ENCODE data around the gene MDFI. TPM values are rescaled to one million over a fixed set of nuclear protein-coding genes. Genes with fewer than 3 reads are reported as not detected.

The MDFI gene
- total RNA-seq, 1 donor from 2014 or later, result not detected

DNA sequence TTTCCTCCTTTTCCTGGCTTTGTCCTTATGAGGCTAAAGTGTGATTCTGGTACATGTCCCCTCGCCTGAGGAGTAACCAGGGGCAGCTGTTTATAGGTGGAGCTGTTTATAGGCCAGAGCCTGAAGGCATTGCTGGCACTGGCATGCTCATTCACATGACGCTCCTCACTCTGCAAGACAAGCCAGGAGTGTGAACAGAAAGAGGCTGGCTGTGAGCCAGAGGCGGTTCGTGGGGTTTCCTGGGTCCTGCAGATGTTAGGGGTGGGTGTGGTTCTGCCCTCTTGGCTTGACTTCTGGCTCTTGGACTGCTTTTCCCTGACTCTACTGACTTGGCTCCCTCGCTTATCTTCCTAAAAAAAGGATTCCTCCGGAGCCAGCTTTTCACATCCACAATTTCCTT, 12.8 kb upstream of the MDFI start:
- Mint-ChIP-seq H3K9me3 (peaks cover 6% of the 10 kb centered on the region), H3K36me3 (ENCODE audit: low read depth) (no peaks in the 10 kb centered on the region), H3K27ac (no peak overlapping the region), H3K27me3 (peaks cover 10% of the 10 kb centered on the region), H3K4me3 (no peak overlapping the region), H3K4me1 (no peaks in the 10 kb centered on the region)
- ChIA-PET CTCF (interaction anchor here (0.6 kb wide), 1 partner anchor 33 kb away, joined by 3 read pairs; no protein-coding TSS in a partner anchor), POLR2A (no interaction called here)
- intact Hi-C loops (cut with micrococcal nuclease), result no loop called here
- TF ChIP-seq, protein P1, sequence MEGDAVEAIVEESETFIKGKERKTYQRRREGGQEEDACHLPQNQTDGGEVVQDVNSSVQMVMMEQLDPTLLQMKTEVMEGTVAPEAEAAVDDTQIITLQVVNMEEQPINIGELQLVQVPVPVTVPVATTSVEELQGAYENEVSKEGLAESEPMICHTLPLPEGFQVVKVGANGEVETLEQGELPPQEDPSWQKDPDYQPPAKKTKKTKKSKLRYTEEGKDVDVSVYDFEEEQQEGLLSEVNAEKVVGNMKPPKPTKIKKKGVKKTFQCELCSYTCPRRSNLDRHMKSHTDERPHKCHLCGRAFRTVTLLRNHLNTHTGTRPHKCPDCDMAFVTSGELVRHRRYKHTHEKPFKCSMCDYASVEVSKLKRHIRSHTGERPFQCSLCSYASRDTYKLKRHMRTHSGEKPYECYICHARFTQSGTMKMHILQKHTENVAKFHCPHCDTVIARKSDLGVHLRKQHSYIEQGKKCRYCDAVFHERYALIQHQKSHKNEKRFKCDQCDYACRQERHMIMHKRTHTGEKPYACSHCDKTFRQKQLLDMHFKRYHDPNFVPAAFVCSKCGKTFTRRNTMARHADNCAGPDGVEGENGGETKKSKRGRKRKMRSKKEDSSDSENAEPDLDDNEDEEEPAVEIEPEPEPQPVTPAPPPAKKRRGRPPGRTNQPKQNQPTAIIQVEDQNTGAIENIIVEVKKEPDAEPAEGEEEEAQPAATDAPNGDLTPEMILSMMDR (IDR thresholded peaks at IDR 0.05), result no peak
- DNase-seq (no peak), ATAC-seq (ENCODE audit: low read depth) (no peak)

DNA sequence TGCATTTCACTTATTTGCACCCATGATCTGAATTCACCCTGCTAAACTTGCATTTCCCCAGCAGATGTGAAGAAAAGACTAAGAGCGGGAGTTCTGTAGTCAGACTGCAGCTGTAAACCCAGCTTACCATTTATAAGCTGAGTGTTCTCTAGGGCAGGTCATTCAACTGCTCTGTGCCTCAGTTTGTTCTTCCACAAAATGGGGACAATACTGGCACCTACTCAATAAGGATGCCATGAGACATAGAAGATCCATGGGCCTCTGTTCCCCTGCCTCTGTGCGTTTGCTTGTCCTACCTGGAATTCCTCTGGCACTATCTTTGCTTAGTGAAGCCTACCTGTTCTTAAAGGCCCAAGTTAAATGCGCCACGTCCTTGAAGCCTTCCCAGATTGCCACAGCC, 12.2 kb upstream of the MDFI start:
- Mint-ChIP-seq H3K9me3 (peaks cover 4% of the 10 kb centered on the region), H3K4me1 (no peaks in the 10 kb centered on the region), H3K4me3 (no peak overlapping the region), H3K36me3 (ENCODE audit: low read depth) (no peaks in the 10 kb centered on the region), H3K27me3 (peaks cover 8% of the 10 kb centered on the region), H3K27ac (no peak overlapping the region)
- intact Hi-C loops (cut with micrococcal nuclease), result no loop called here
- TF ChIP-seq, protein P1 (IDR thresholded peaks at IDR 0.05), result no peak
- ChIA-PET POLR2A (no interaction called here), CTCF (no interaction called here)
- no peak for ATAC-seq (ENCODE audit: low read depth)
- no peak for DNase-seq

DNA sequence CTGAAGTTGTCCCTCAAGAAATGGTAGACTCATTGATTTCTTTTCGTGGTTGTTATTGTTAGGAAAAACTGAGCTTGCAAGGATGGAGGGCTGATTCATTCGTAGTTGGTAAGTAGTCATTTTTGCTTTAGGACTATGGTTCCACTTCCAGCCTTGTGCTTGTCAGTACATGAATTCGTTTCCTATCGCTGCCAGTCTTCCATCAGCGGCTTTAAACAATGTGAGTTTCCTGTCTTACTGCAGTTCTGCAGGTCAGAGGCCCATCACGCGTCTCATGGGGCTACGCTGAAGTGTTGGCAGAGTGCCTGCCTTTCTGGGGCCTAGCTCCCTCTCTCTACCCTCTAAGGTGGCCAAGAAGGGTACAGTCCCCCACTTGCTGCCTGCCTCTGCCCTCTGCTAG, 11.4 kb upstream of the MDFI start:
- ChIA-PET CTCF (no interaction called here), POLR2A (no interaction called here)
- Mint-ChIP-seq H3K36me3 (ENCODE audit: low read depth) (no peaks in the 10 kb centered on the region), H3K4me3 (no peak overlapping the region), H3K27ac (no peak overlapping the region), H3K9me3 (no peaks in the 10 kb centered on the region), H3K4me1 (no peaks in the 10 kb centered on the region), H3K27me3 (peaks cover 14% of the 10 kb centered on the region)
- TF ChIP-seq, protein P1 (IDR thresholded peaks at IDR 0.05), result no peak
- intact Hi-C loops (cut with micrococcal nuclease), result no loop called here
- DNase-seq (no peak), ATAC-seq (ENCODE audit: low read depth) (no peak)

DNA sequence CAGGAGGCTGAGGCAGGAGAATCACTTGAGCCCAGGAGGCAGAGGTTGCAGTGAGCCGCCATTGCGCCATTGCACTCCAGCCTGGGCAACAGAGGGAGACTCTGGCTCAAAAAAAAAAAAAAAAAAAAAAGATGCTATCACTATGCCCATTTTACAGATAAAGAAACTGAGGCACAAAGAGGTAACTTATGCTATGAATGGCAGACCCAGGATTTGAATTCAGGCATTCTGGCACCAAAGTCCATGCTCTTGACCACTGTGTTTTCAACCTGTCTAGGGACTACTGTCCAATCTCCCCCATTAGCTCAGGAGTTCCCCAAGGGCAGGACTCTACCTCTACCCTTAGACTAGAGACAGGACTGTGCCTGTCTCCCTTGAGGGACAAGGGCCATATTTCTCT, 9.1 kb upstream of the MDFI start:
- TF ChIP-seq, protein P1 (IDR thresholded peaks at IDR 0.05), result no peak
- Mint-ChIP-seq H3K36me3 (ENCODE audit: low read depth) (no peaks in the 10 kb centered on the region), H3K9me3 (no peaks in the 10 kb centered on the region), H3K27ac (no peak overlapping the region), H3K4me1 (no peaks in the 10 kb centered on the region), H3K4me3 (no peak overlapping the region), H3K27me3 (peaks cover 17% of the 10 kb centered on the region)
- ChIA-PET CTCF (no interaction called here), POLR2A (interaction anchor here (0.5 to 0.7 kb wide), 3 partner anchors 31 to 843 kb away, joined by 5 to 9 read pairs (median 6); no protein-coding TSS in a partner anchor)
- no peak for ATAC-seq (ENCODE audit: low read depth)
- intact Hi-C loops (cut with micrococcal nuclease), result no loop called here
- DNase-seq, result no peak

DNA sequence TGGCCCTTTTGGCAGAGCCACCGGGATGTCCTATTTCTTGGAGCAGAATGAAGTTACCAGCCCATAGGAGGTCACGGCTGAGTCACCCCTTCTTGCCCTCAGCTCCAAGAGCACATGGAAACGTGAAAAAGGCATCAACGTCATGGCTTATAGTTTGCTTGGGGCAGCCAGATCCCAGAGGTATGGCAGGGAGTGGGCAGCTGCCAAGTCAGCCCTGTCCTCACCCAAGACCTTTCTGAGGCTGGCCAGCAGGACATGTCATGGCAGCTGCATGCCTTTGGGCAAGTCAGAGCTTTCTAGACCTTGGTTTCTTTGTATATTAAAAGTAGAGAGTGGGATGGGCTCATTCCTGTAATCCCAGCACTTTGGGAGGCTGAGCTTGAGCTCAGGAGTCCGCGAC, 8.2 kb upstream of the MDFI start:
- CTCF ChIA-PET, result interaction anchor here (0.5 kb wide), 1 partner anchor 30 kb away, joined by 3 read pairs; no protein-coding TSS in a partner anchor
- intact Hi-C loops (cut with micrococcal nuclease), result no loop called here
- ATAC-seq (ENCODE audit: low read depth), result no peak
- DNase-seq, result no peak
- Mint-ChIP-seq H3K27ac (no peak overlapping the region), H3K4me3 (no peak overlapping the region), H3K36me3 (ENCODE audit: low read depth) (no peaks in the 10 kb centered on the region), H3K9me3 (no peaks in the 10 kb centered on the region), H3K4me1 (no peaks in the 10 kb centered on the region), H3K27me3 (peaks cover 22% of the 10 kb centered on the region)
- TF ChIP-seq, protein P1 (IDR thresholded peaks at IDR 0.05), result no peak
- POLR2A ChIA-PET, result interaction anchor here (0.7 kb wide), 1 partner anchor 197 kb away, joined by 5 read pairs; no protein-coding TSS in a partner anchor

Measured in activated B cell treated with CpG ODN at 0.5 μM for 24 hours (primary cell).